ENCODE data around the gene LRRC47.
"Not testable (repeated sequence)": the region's sequence is repeated elsewhere in the genome, so short reads cannot be mapped to it uniquely, and the experiment has no call there.

The LRRC47 gene

DNA sequence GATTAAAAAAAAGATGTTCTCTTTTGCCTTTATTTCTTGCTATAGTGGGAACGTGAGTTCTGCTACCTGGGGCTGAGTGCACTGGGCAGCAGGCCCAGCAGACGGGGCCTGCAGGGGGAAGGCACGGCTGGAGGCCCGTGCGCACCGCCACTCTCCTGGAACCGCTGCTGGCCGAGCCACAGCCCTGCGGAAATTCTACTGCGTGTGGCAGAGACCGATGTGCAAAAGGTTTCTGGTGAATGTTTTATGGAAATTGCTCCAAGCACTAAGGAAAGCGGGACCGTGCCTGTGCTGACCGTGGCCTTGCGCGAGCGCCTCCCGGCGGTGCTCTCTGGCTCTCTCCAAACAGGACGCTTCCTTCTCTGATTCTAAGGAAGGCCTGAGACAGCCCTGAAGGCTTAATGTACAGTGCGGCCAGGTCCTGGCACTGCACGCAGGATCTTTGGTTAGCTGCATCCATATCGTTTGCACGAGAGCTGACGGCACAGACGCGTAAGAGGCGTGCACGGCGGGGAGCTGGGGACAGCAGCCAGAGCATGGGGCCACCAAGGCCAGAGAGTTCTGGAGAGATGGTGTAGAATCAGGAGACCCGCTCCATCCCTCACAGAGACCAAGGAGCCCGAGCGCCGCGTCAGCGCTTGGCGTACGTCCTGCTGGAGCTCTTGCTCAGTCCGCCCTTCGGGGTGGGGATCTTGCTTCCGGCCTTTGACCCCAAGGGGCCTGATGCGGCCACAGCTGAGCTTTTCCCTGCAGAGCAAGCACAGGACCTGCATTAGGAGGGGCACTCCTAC, 18.7 kb upstream of the LRRC47 start:
- DNase-seq (ENCODE audit: low read depth), result no peak

GRCh38 chr1:3814065-3814464, 17.8 kb upstream of the LRRC47 start:
- DNase-seq (ENCODE audit: low read depth), result no peak

DNA sequence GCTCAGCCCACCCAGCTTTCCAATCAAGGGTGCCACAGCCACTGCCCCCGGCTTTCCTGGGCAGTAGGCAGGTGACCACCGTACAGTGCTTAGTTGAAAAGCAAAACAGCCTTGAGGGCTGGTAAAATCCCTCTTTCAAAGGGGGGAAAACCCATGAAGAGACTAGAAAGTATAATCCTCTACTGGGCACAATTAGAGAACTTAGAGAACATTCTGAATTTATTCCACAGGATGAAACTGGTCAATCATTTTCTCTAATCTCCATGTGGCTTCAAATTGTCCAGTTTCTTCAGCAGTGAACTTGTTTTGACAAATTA, 15.3 kb upstream of the LRRC47 start:
- DNase-seq (ENCODE audit: low read depth), result no peak

DNA sequence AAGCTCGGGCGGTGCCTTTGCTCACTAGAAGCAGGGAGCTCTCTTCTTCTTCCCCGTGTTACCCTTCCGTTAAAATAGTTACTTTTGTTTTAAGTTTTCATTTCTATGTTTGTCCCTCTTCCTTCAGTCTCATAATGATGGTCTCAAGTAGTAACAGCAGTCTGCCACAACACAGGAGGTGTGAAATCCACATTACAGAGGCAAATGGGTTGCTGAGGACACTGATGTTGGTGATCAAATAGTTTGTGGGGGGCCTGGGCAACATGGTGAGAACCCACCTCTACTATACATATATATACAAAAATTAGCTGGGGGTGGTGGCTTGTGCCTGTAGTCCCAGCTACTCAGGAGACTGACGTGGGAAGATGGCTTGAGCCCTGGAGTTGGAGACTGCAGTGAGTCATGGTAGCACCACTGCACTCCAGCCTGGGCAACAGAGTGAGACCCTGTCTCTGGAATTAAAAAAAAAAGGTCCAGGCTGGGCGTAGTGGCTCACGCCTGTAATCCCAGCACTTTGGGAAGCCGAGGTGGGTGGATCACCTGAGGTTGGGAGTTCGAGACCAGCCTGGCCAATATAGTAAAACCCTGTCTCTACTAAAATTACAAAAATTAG, 14.0 kb upstream of the LRRC47 start:
- DNase-seq (ENCODE audit: low read depth), result not testable (repeated sequence)

- no peak for DNase-seq (ENCODE audit: low read depth)
These were observed 13.4 kb upstream of the LRRC47 start for GRCh38 chr1:3809680-3810079.

DNA sequence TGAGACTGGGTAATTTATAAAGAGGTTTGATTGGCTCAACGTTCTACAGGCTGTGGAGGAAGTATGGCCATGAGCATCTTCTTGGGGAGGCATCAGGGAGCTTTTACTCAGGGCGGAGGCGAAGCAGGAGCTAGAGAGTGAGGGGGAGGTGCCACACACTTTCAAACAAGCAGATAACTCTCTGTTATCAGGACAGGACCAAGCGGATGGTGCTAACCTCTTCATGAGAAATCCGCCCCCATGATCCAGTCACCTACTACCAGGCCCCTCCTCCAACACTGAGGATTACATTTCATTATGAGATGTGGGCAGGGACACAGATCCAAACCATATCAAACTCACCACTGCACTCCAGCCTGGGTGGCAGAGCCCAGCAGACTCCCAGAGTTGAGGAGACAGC, 11.5 kb upstream of the LRRC47 start:
- no peak for DNase-seq (ENCODE audit: low read depth)

DNA sequence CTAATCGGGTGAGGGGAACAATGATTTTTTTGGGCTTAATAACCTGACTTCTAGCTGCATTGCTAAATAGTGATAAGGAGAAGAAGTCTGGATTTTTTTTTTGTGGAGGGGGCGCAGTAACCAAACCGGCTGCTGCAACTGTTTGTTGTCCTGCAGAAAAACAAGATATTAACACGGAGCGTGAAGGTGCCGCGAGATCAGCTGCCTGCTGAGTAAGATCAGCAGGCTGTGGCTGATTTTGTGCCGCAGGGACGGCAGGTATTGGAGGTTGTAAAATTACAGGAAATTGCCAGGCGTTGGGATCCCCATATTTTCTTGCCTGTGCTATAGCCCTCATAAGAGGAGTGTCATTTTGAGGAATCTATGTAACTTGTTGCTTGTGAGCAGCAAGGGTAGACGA, 8.7 kb upstream of the LRRC47 start:
- no peak for DNase-seq (ENCODE audit: low read depth)

DNA sequence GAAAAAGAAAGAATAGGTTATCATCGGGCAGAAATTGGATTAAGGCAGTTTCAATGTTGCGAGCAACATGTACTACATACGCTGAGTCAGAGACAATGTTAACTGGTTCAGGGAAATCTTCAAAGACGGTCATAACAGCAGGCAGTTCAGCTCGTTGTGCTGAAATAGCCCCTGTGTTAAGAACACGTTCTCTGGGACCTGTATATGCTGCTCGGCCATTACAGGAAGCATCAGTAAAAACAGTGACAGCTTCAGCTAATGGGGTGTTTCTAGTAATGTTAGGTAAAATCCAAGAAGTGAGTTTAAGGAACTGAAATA, 8.3 kb upstream of the LRRC47 start:
- DNase-seq (ENCODE audit: low read depth), result not testable (repeated sequence)

GRCh38 chr1:3803905-3804626, 7.8 kb upstream of the LRRC47 start:
- DNase-seq (ENCODE audit: low read depth), result no peak

GRCh38 chr1:3800795-3801194, 4.5 kb upstream of the LRRC47 start:
- not testable (repeated sequence) for DNase-seq (ENCODE audit: low read depth)

DNA sequence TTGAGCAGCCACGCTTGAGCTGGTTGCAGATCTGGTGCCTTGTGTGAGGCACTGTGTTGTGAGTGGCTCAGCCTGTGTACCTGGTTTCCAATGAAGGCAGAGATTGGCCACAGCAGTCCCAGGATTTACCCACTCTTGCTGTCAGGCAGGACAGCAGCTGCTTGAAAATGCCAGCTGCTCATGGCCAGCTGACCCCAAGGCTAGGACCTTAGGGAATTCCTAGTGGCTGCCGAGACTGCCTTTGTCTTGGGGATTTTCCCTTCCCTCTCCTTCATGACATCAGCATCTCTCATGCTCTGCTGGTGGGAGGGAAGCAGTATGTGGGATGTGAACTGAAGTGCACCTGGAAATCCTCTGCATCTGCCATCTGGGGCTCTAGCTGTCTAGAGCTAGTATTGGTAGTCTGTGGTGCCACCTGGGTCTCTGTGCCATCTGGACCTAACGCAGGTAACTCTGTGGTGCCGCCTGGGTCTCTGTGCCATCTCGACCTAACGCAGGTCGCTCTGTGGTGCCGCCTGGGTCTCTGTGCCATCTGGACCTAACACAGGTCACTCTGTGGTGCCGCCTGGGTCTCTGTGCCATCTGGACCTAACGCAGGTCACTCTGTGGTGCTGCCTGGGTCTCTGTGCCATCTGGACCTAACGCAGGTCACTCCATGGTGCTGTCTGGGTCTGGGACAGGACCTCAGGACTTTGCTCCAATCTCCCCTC, 3.8 kb upstream of the LRRC47 start:
- no peak for DNase-seq (ENCODE audit: low read depth)

DNA sequence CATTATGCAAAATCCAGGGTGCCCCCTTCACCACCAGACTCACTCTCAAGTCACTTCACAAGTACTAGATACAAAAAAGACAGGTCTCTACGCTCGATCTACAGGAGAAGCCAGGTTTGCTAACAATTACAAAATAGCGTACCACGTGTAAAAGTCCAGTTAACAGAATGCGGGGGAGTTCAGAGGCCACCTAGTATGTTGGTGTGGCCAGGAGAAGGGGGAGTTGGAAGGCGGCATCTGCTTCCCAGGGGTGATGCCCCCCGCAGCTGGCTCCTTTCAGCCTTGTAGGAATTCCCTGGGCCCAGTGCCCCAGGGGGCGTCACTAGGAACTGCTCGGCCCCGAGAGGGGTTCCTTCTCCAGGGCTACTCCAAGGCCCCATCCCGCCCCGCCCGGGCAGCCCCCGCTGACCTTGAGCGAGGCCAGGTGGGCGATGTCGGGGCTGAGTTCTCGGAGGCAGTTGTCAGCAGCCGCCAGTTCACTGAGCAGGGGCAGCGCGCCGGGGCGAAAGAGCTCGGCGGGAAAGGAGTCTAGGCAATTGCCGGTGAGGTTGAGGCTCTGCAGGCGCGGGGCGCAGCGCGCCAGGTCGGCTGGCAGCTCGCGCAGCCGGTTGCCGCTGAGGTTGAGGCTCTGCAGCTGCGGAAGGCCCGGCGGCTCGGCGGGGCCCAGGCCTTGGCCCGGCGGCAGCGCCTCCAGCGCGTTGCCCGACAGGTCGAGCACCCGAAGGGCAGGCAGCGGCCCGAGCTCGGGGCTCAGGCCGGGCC, 664 bp downstream of the LRRC47 start:
- no peak for DNase-seq (ENCODE audit: low read depth)

- DNase-seq (ENCODE audit: low read depth), result no peak
These were observed 5.3 kb downstream of the LRRC47 start for GRCh38 chr1:3790952-3791351.

DNA sequence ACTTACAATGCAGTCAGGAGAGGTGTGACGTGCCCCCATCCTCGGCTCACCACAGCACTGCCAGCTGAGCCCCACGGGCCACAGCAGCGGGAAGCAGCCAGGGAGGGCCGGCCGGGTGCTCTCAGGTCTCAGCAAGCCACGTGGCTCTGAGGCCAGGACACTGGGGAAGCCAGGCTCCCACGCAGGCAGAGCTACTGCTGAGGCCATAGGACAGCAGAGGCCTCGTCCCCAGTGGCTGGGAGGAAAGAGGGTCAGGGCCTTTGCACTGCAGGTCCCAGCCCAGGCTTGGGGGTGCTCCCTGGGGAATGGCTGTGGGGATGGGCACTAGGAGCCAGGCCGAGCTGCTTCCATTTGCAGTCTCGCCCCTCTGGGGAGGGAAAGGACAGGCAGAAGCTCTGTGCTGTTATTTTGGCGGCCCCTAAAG, 5.8 kb downstream of the LRRC47 start:
- no peak for DNase-seq (ENCODE audit: low read depth)

- DNase-seq (ENCODE audit: low read depth), result no peak
These were observed 6.6 kb downstream of the LRRC47 start for GRCh38 chr1:3789421-3790300.

DNA sequence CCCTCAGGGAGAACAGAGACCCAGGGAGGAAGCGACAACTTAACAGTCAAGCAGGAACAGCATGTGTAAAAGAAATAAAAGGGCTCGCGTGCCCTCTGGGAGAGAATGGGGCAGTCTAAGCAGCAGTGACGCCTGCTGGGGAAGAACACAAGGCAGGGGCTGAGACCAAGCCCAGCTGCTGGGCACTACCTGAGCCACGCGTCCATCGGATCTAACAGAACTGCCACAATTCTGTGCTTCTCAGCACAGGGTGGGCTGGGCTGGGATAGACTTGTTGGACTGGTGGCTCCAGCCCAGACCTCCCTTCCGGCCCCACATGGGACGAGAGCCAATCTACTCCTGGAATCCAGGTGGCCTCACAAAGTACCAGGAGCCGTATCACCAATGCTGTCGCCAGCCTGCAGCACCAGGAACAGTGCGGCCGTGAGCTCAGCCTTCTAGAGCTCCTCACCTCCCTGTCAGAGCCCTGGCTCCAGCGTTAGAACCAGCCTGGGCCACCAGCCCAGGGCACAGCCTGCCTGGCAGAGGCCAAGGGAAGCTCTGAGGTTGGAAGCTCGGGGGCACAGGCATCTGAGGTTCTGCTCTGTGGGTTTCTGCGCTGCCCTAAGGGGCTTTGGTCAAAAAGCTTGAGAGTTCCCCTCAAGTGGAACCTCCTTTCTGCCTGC, 7.4 kb downstream of the LRRC47 start:
- DNase-seq (ENCODE audit: low read depth), result no peak

GRCh38 chr1:3787745-3788605, 8.3 kb downstream of the LRRC47 start:
- DNase-seq (ENCODE audit: low read depth), result no peak

- no peak for DNase-seq (ENCODE audit: low read depth)
These were observed 9.0 kb downstream of the LRRC47 start for GRCh38 chr1:3787349-3787715.

DNA sequence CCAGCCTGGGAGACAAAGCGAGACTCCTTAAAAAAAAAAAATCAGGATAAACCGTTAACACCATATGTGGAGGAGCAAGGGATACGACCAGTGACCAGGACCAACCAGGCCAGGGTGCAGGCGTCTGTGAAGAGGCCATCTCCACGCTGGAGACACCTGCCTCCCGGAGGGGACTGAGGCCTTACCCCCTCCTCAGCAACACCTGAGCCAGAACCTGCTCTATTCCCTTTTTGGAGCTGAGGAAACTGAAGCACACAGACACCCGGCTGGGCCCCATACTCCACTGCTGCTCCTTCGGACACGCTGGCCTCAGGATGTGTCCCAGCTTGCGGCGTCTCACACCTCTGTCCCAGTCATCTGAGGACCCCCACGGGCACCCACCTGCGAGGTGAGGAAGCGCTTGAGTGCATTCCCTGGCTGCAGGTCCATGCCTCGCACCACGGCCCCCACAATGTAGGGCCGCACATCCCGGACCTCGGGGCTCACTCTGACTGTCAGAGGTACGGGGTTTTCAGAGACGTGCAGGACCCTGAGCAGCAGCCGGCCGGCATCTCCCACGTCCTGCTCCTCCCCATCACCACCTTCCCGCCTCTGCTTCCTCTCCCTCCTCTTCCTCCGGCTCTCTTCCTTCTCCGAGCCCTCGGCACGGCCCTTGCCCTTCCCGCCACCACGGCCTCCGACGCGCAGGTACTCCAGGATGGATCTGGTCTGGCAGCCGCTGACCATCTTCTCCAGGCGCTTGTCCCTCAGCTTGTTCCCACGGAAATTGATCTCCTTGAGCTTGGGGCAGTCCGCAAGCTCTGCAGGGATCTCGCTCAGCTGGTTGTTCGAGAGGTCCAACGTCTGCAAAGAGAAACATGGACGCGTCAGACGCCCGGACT, 9.6 kb downstream of the LRRC47 start:
- no peak for DNase-seq (ENCODE audit: low read depth)
